IPS-20b (cell line): ENCODE data around the gene FLT3.
"Not testable (repeated sequence)": the region's sequence is repeated elsewhere in the genome, so short reads cannot be mapped to it uniquely, and the experiment has no call there.

Source experiments
- H3K27ac ChIP-seq: one replicate; pipeline ENCODE4 v1.5.1; 2013; ENCODE audit warnings: low read length
- H3K27me3 ChIP-seq: 2 replicates; pipeline ENCODE4 v1.6.1; 2013; ENCODE audit warnings: mild to moderate bottlenecking, low read length, inconsistent platforms; ENCODE audit not compliant: insufficient read depth
- H3K36me3 ChIP-seq: 2 replicates; pipeline ENCODE4 v1.6.1; 2013; ENCODE audit warnings: low read depth, mild to moderate bottlenecking, inconsistent platforms, low read length, moderate library complexity; ENCODE audit not compliant: insufficient read depth
- H3K4me1 ChIP-seq: 2 replicates; pipeline ENCODE4 v1.6.1; 2013; ENCODE audit warnings: mild to moderate bottlenecking, control low read depth, inconsistent platforms, low read length, moderate library complexity; ENCODE audit not compliant: insufficient read depth
- H3K4me3 ChIP-seq: 2 replicates; pipeline ENCODE4 v1.5.1; 2013; ENCODE audit warnings: mild to moderate bottlenecking, low read length, inconsistent platforms
- H3K9ac ChIP-seq: 2 replicates; pipeline ENCODE4 v1.6.1; 2013; ENCODE audit warnings: low read depth, mild to moderate bottlenecking, inconsistent platforms, low read length, moderate library complexity
- H3K9me3 ChIP-seq: 2 replicates; pipeline ENCODE4 v1.6.1; 2013; ENCODE audit warnings: mild to moderate bottlenecking, low read depth, low read length, inconsistent platforms; ENCODE audit not compliant: insufficient read depth

The FLT3 gene

DNA sequence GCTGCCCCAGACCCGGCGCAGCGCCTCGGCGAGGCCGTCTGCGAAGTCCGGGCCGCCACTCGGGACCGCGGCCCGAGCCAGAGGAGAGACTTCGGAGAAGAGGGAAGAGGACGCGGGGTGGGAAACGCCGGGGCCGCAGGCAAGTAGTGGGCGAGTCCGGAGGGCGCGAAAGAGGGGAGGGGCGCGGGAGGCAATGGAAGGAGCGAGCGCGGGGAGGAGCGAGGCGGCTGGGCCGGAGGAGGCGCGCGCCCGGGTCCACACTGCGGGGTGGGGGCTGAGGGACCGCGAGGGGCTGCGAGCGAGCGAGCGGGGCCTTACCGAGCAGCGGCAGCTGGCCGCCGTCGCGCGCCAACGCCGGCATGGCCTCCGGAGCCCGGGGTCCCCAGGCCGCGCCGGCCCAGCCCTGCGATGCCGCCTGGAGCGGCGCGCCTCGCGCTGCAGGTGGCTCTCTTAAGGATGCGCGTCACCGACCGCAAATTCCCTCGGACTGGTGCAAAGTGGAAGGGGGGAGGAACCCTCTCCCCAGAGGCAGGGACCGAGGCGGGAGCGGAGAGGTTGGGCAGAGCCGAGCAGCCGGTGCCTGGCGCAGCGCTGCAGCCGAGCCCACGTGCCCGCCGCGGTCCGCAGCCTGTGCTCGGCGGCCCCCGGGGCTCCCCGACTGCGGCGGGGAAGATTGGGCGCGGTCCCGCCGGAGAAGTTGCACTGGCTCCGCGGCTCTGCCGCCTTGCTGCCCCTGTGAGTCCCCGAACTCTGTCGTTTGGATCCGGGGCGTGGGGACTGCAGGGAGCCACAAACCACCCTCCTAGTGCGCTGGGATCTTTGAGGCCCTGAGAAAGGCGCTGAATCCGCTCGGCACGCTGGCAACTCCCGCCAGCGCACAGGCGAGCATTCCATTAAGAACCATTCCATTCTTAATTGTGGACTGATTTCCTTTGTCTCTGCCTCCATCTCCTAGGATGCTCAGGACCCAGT, at the start of gene FLT3:
FLT3 (minus strand) TSS at position 427 of the 972 bp plus-strand sequence; CDS start at position 361, 66 bp downstream.
- Histone ChIP-seq H3K4me3 (peak within 1 kb of the TSS; percentile 63), H3K36me3 (no peaks in the 10 kb centered on the region), H3K9ac (peak within 1 kb of the TSS; percentile 56; the same call in 1 of the 2 replicates), H3K4me1 (no peaks in the 10 kb centered on the region), H3K27ac (no peak within 1 kb of the TSS), H3K27me3 (peaks cover 65% of the 10 kb centered on the region), H3K9me3 (no peaks in the 10 kb centered on the region)

DNA sequence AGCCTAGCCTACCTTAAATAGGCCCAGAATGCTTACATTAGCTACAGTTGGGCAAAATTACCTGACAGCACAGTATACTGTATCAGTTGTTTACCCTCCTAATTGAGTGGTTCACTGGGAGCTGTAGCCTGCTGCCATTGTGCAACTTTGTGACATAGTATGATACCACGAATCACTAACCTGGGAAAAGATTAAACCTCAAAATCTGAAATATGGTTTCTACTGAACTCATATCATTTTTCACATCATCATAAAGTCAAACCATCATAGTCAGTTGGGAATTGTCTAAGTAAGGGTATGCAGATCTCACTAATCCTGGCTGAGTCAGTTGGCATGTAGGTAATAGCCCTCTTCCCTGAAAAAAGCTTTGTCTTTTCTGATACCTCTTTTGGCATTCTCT, 47.1 kb upstream of the FLT3 start:
- H3K27ac ChIP-seq = no peak overlapping the region
- no peak overlapping the region for H3K4me3 ChIP-seq
- H3K9me3 ChIP-seq = no peaks in the 10 kb centered on the region
- no peaks in the 10 kb centered on the region for H3K27me3 ChIP-seq
- no peak overlapping the region for H3K9ac ChIP-seq
- H3K4me1 ChIP-seq = peaks cover 5% of the 10 kb centered on the region; the same call in 1 of the 2 replicates
- H3K36me3 ChIP-seq = peaks cover 3% of the 10 kb centered on the region; the same call in 1 of the 2 replicates

DNA sequence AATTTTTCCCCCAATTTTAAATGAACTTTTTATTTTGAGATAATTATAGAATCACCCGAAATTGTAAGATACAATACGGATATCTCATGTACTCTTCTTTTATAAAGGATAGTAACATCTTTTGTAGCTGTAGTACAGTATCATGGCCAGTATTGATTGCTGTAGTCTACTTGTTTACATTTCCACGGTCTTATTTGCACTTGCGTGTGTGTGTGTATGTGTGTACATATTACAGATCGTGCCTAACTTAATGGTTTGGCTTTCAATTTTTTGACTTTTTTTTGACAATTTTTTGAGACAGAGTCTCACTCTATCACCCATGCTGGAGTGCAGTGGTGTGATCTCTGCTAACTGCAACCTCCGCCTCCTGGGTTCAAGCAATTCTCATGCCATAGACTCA, 44.7 kb upstream of the FLT3 start:
- peaks cover 15% of the 10 kb centered on the region for H3K4me1 ChIP-seq
- no peak overlapping the region for H3K27ac ChIP-seq
- H3K27me3 ChIP-seq = no peaks in the 10 kb centered on the region
- no peak overlapping the region for H3K4me3 ChIP-seq
- no peaks in the 10 kb centered on the region for H3K9me3 ChIP-seq
- no peak overlapping the region for H3K9ac ChIP-seq
- peaks cover 3% of the 10 kb centered on the region; the same call in 1 of the 2 replicates for H3K36me3 ChIP-seq

DNA sequence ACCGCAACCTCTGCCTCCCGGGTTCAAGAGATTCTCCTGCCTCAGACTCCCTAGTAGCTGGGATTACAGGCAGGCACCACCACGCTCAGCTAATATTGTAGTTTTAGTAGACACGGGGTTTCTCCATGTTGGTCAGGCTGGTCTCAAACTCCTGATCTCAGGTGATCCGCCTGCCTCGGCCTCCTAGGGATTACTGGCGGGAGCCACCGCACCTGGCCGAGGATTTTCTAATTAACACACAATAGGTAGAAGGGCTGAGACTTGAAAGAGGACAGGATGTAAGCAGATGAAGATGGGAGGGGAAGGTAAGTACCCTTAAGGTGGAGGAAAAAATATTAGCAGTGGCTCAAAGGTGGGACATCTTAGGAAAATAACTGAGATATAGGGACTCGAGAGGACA, 41.2 kb upstream of the FLT3 start:
- H3K9me3 ChIP-seq, H3K36me3 ChIP-seq, H3K27me3 ChIP-seq, H3K27ac ChIP-seq: not testable (repeated sequence)
- Histone ChIP-seq H3K4me3 (peak overlapping the region; percentile 48; the same call in 1 of the 2 replicates), H3K9ac (peak overlapping the region; percentile 7; the same call in 1 of the 2 replicates), H3K4me1 (peaks cover 15% of the 10 kb centered on the region)

DNA sequence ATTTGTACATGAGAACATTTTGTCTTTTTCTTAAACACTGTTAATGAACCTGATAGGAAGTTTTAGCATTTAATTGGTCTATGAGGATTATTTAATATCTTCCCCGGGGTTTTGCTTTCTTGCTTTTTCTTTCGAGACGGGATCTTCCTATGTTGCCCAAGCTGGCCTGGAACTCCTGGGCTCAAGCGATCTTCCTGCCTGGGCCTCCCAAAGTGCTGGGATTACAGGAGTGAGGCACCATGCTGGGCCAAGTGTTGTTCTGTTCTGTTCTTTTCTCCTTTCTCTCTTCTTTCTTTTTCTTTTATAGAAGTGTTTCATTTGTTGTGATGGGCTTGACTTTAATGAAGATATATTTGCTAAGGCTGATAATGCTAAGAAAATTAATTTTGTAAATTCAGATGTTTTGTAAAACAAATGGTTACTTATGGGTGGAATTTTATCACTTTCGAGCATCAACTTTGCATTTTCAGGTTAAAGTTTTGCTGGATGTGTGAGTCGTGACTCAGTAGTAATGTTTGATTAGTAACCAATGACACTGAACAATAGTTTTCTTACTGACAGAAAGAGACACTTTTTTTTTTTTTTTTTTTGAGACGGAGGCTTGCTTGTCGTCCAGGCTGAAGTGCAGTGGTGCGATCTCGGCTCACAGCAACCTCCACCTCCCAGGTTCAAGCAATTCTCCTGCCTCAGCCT, 40.2 kb upstream of the FLT3 start:
- no peaks in the 10 kb centered on the region for H3K27me3 ChIP-seq
- H3K9me3 ChIP-seq = no peaks in the 10 kb centered on the region
- H3K4me3 ChIP-seq = peak overlapping the region; percentile 82
- no peak overlapping the region for H3K27ac ChIP-seq
- H3K9ac ChIP-seq = peak overlapping the region; percentile 92; the same call in 1 of the 2 replicates
- H3K36me3 ChIP-seq = no peaks in the 10 kb centered on the region
- peaks cover 15% of the 10 kb centered on the region for H3K4me1 ChIP-seq

DNA sequence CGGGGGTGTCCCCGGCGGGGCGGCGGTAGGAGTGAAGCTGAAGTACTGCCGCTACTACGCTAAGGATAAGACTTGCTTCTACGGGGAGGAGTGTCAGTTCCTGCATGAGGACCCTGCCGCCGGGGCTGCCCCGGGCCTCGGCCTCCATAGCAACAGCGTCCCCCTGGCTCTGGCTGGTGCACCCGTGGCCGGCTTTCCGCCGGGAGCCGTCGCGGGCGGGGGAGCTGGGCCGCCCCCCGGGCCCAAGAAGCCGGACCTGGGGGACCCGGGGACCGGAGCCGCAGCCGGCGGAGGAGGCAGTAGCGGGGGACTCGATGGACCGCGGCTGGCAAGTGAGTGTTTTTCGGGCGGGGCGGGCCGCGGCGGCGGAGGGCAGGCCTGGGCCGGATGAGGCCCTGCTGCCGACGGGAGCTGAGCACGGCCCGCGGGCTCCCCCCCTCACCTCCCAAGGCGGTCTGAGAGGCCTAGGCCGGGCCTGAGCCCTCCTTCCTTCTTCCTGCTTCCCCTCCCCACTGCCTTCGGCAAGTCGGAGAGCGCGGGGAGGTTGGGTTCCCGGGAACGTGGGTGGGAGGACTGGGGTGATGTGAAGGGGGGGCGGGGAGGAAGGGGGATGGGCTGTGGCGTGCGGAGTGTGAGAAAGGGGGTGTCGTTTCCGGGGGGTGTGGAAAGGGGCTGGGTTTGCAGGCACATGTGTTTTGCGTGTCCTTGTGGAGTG, 38.5 kb upstream of the FLT3 start:
- Histone ChIP-seq H3K27me3 (no peaks in the 10 kb centered on the region), H3K9ac (peak overlapping the region; percentile 92; the same call in 1 of the 2 replicates), H3K4me1 (peaks cover 15% of the 10 kb centered on the region), H3K9me3 (no peaks in the 10 kb centered on the region), H3K4me3 (peak overlapping the region; percentile 82), H3K27ac (peak overlapping the region; percentile 10), H3K36me3 (no peaks in the 10 kb centered on the region)

DNA sequence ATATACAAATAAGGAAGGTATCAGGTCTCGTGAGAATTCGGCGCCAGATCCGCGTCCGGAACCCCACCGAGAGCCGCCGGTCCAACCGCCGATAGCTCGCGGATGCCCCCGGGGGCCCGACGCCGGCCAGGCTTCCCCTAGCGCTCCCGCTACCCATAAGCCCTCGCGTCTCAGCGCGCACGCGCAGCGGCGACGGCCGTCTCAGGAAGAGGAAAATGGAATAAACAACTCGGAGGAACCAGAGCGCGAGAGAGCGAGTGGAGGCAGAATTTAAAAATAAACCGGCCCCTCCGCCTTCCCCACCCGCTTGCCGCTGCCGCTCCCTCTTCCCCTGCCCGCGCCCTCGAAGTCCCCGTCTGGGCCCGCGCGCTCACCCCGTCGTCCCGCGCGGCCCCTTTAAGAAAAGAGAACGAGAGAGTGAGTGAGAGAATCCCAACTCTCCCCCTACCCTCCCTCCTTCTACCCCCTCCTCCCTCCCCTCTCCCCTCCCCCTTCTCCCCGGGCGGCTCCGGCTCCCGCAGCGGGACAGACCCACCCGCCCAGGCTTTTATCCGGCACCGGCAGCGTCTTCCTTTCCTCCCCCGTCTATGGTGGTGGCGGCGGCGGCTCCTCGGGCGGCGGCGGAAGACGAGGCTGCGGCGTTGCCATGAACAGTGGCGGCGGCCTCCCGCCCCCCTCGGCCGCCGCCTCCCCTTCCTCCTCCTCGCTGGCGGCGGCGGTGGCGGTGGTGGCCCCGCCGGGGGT, 37.8 kb upstream of the FLT3 start, which contains the start of gene PAN3:
PAN3 (plus strand) TSS at position 534 of the 744 bp plus-strand sequence; CDS start at position 647, 113 bp downstream.
- H3K27ac ChIP-seq = peak within 1 kb of the TSS; percentile 10

DNA sequence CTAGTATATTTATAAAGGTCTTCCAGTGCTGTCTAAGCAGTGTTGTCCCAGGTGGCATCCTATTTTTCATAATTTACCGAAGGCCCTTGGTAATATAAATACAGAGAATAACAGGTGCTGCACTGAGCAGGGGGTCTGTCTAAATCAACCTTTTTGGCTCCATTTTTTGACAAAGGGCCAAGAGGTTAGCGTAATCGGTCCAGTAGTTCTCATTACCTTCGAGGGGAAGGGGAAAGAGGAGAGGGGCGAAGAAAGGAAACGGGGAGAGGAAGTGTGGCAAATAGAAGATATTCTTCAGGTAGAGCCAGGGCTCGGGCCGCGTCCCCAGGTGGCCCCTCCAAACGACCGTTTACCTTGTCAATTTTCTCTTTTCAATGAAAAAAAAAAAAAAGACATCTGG, 37.2 kb upstream of the FLT3 start:
- Histone ChIP-seq H3K27me3 (no peaks in the 10 kb centered on the region), H3K4me1 (peaks cover 11% of the 10 kb centered on the region), H3K36me3 (no peaks in the 10 kb centered on the region), H3K9ac (peak overlapping the region; percentile 92), H3K9me3 (no peaks in the 10 kb centered on the region), H3K27ac (peak overlapping the region; percentile 10), H3K4me3 (peak overlapping the region; percentile 82)

More for the DNA sequence above, 37.8 kb upstream of the FLT3 start, which contains the start of gene PAN3:
- Histone ChIP-seq H3K9ac (peak within 1 kb of the TSS; percentile 92), H3K27me3 (no peaks in the 10 kb centered on the region), H3K4me3 (peak within 1 kb of the TSS; percentile 82), H3K9me3 (no peaks in the 10 kb centered on the region), H3K36me3 (no peaks in the 10 kb centered on the region), H3K4me1 (peaks cover 15% of the 10 kb centered on the region)

DNA sequence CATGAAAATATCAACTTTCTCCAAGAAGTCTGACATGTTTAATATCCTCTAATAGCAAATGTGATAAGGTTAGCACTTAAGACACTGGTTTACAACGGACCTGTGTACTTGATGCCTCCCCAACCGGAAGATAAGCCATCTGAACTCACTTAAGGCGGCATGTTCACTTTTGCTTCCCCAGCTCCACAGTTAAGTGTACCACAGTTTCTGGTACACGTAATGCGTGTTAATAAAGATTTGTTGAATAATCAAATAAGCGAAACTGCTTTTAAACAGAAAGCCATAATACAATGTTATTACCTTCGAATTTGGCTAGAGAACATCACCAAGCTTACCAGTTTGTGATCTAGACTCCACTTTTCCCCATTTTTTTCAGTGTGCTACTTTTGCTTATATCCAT, 36.5 kb upstream of the FLT3 start:
- Histone ChIP-seq H3K36me3 (no peaks in the 10 kb centered on the region), H3K27me3 (no peaks in the 10 kb centered on the region), H3K4me1 (peaks cover 6% of the 10 kb centered on the region), H3K27ac (no peak overlapping the region), H3K9me3 (no peaks in the 10 kb centered on the region), H3K4me3 (peak overlapping the region; percentile 82), H3K9ac (peak overlapping the region; percentile 92; the same call in 1 of the 2 replicates)

DNA sequence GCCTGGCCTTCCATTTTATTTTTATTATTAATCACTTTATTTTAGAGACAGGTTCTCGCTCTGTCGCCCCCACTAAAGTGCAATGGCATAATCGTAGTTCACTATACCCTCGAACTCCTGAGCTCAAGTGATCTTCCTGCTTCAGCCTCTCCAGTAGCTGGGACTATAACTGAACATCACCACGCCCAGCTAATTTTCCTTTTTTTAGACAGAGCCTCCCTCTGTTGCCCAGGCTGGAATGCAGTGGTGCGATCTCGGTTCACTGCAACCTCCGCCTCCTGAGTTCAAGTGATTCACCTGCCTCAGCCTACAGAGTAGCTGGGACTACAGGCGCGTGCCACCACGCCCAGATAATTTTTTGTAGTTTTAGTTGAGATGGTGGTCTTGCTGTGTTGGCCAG, 31.3 kb upstream of the FLT3 start:
- Histone ChIP-seq H3K4me1 (no peaks in the 10 kb centered on the region), H3K27me3 (no peaks in the 10 kb centered on the region), H3K27ac (no peak overlapping the region), H3K36me3 (no peaks in the 10 kb centered on the region), H3K4me3 (no peak overlapping the region), H3K9ac (no peak overlapping the region), H3K9me3 (no peaks in the 10 kb centered on the region)
